Mucosa of rectum (tissue), 2 donors: ENCODE data around the gene ASIC1.
A peak's percentile ranks its signal among the peaks of the same experiment; 100 is the strongest.

Source experiments
- H3K27ac ChIP-seq, 2 donors: one replicate each; pipeline ENCODE4 v1.7.0; 2013; ENCODE audit warnings: inconsistent platforms in 2 of 2, low read depth in 2 of 2, low read length in 2 of 2
- H3K27me3 ChIP-seq, 2 donors: one replicate each; pipeline ENCODE4 v1.7.0; 2013; ENCODE audit warnings: low read length in 2 of 2; ENCODE audit not compliant: control insufficient read depth in 2 of 2, insufficient read depth in 2 of 2
- H3K36me3 ChIP-seq, 2 donors: one replicate each; pipeline ENCODE4 v1.7.0; 2013; ENCODE audit warnings: low read length in 2 of 2; ENCODE audit not compliant: control insufficient read depth in 2 of 2, insufficient read depth in 2 of 2
- H3K4me1 ChIP-seq, 2 donors: one replicate each; pipeline ENCODE4 v1.7.0; 2013; ENCODE audit warnings: low read length in 2 of 2, mild to moderate bottlenecking in 1 of 2; ENCODE audit not compliant: control insufficient read depth in 2 of 2, insufficient read depth in 2 of 2
- H3K4me3 ChIP-seq, 2 donors: one replicate each; pipeline ENCODE4 v1.7.0; 2013; ENCODE audit warnings: low read length in 2 of 2
- H3K9ac ChIP-seq, 2 donors: one replicate each; pipeline ENCODE4 v1.7.0; 2013; ENCODE audit warnings: low read length in 2 of 2, low read depth in 1 of 2, mild to moderate bottlenecking in 1 of 2
- H3K9me3 ChIP-seq, 2 donors: one replicate each; pipeline ENCODE4 v1.7.0; 2013; ENCODE audit warnings: low read length in 2 of 2; ENCODE audit not compliant: control insufficient read depth in 2 of 2
- donor health status: healthy.
- donor health status: Normal muscosa, but diverticular disease.

Gene ASIC1

DNA sequence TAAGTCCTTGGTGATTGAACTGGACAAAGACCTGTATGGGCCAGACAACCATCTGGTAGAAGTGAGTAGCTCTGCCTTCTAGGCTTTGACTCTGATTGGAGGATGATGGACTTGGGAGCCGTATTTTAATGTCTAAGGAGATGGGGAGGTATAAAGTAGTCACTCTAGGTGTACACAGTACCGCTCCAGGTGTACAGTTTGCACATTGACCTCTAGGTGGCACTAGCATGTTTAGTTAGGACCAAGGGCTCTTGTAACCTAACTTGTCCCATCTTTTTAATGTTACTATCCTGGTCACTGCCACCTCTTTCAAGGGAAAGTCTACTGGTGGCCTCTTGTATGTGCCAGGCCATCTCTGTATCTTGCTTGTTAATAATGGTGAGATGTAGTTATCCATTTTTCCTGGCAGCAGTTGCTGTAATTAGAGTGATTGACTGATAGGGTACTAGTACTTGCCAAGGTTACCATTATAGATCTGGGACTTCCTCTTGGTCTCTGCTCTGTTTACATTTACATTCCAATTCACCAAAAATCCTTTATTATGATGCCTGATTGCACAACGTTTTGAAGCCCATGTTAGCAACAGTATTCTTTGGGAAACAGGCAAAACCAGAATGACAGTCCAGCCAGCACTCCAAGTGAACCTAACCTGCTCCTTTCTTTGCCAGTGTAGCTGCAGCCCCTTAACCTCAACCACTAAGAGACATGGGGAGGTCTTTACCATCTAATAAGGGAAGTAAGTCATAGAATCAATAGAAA, 31.4 kb downstream of the ASIC1 start:
- H3K4me3 ChIP-seq = no peak overlapping the region
- H3K27me3 ChIP-seq = no peaks in the 10 kb centered on the region
- no peak overlapping the region for H3K27ac ChIP-seq
- peak overlapping the region in 1 of 2 donors; percentile 14 for H3K9ac ChIP-seq
- peaks cover 6 to 8% of the 10 kb centered on the region in 2 donors for H3K4me1 ChIP-seq
- no peaks in the 10 kb centered on the region for H3K9me3 ChIP-seq
- peaks cover 34 to 54% of the 10 kb centered on the region in 2 donors for H3K36me3 ChIP-seq

GRCh38 chr12:50089730-50090129, 32.3 kb downstream of the ASIC1 start:
- H3K27ac ChIP-seq = no peak overlapping the region
- no peak overlapping the region for H3K4me3 ChIP-seq
- H3K27me3 ChIP-seq = no peaks in the 10 kb centered on the region
- H3K4me1 ChIP-seq = peaks cover under 1 to 5% of the 10 kb centered on the region in 2 donors
- no peaks in the 10 kb centered on the region for H3K9me3 ChIP-seq
- H3K9ac ChIP-seq = no peak overlapping the region
- peaks cover 42 to 63% of the 10 kb centered on the region in 2 donors for H3K36me3 ChIP-seq

- H3K27ac ChIP-seq = no peak overlapping the region
- peaks cover 47 to 67% of the 10 kb centered on the region in 2 donors for H3K36me3 ChIP-seq
- H3K9ac ChIP-seq = no peak overlapping the region
Observed at GRCh38 chr12:50090391-50090790, 33.0 kb downstream of the ASIC1 start.

DNA sequence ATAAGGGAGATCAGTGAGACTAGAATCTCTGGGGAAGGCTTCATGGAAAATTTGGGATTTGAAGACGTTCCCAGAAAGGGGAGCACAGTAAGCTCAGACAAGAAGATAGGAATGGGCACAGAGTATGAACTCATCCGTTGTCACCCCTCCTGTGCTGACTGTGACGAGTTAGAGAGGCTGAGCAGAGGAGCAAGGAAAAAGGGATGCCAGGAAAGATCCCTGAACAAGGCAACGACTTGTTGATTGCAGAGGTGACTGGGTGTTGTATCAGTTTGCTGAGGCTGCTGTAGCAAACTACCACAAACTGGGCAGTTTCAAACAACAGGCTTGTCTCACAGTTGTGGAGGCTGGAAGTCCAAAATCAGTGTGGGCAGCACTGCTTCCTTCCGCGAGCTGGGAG, 40.6 kb downstream of the ASIC1 start:
- H3K27me3 ChIP-seq = no peaks in the 10 kb centered on the region
- no peak overlapping the region for H3K27ac ChIP-seq
- H3K9ac ChIP-seq = no peak overlapping the region
- H3K4me1 ChIP-seq = no peaks in the 10 kb centered on the region
- no peak overlapping the region for H3K4me3 ChIP-seq
- peaks cover 65 to 66% of the 10 kb centered on the region in 2 donors for H3K36me3 ChIP-seq
- H3K9me3 ChIP-seq = no peaks in the 10 kb centered on the region

More at GRCh38 chr12:50090391-50090790, 33.0 kb downstream of the ASIC1 start:
- Histone ChIP-seq H3K4me3 (no peak overlapping the region), H3K9me3 (no peaks in the 10 kb centered on the region), H3K27me3 (no peaks in the 10 kb centered on the region), H3K4me1 (peaks cover 0 to 5% of the 10 kb centered on the region in 2 donors)

GRCh38 chr12:50099302-50100008, 42.1 kb downstream of the ASIC1 start:
- H3K4me1 ChIP-seq = peaks cover 11 to 12% of the 10 kb centered on the region in 2 donors
- no peak overlapping the region for H3K9ac ChIP-seq
- H3K36me3 ChIP-seq = peaks cover 54 to 55% of the 10 kb centered on the region in 2 donors
- no peak overlapping the region for H3K27ac ChIP-seq
- no peaks in the 10 kb centered on the region for H3K9me3 ChIP-seq
- H3K27me3 ChIP-seq = no peaks in the 10 kb centered on the region
- no peak overlapping the region for H3K4me3 ChIP-seq

GRCh38 chr12:50100561-50100960, 43.2 kb downstream of the ASIC1 start:
- Histone ChIP-seq H3K4me1 (peaks cover 14 to 19% of the 10 kb centered on the region in 2 donors), H3K27me3 (no peaks in the 10 kb centered on the region), H3K36me3 (peaks cover 45 to 47% of the 10 kb centered on the region in 2 donors), H3K27ac (no peak overlapping the region), H3K4me3 (no peak overlapping the region), H3K9me3 (no peaks in the 10 kb centered on the region), H3K9ac (no peak overlapping the region)

DNA sequence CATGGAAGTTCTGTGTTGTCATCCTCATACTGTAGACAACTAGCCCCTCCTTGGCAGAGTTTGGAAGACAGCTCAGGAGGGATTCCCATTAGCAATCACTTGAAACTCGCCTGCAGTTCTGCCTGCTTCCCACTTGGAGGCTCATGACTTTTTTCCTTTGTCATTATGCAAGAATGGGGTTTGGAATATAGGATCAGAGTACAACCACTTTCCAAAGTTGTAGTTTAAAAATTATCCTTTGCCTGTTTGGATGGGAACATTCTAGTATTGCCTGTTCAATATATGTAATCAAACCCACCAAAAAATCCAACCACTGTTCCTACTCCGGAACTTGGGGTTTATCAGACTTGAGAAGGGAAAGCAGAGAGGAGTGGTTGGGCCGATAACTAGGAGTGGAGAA, 44.3 kb downstream of the ASIC1 start:
- H3K4me1 ChIP-seq = peaks cover 14 to 19% of the 10 kb centered on the region in 2 donors
- H3K4me3 ChIP-seq = no peak overlapping the region
- H3K9ac ChIP-seq = no peak overlapping the region
- no peak overlapping the region for H3K27ac ChIP-seq
- no peaks in the 10 kb centered on the region for H3K27me3 ChIP-seq
- peaks cover 34 to 36% of the 10 kb centered on the region in 2 donors for H3K36me3 ChIP-seq
- no peaks in the 10 kb centered on the region for H3K9me3 ChIP-seq

- H3K27me3 ChIP-seq = no peaks in the 10 kb centered on the region
- H3K4me3 ChIP-seq = no peak overlapping the region
- peaks cover 29 to 34% of the 10 kb centered on the region in 2 donors for H3K36me3 ChIP-seq
- H3K4me1 ChIP-seq = peaks cover 14 to 19% of the 10 kb centered on the region in 2 donors
- H3K27ac ChIP-seq = no peak overlapping the region
- no peak overlapping the region for H3K9ac ChIP-seq
- no peaks in the 10 kb centered on the region for H3K9me3 ChIP-seq
Observed at GRCh38 chr12:50102131-50102531, 44.7 kb downstream of the ASIC1 start.

GRCh38 chr12:50102646-50103309, 45.4 kb downstream of the ASIC1 start:
- H3K27ac ChIP-seq = no peak overlapping the region
- H3K27me3 ChIP-seq = no peaks in the 10 kb centered on the region
- no peak overlapping the region for H3K4me3 ChIP-seq
- H3K9ac ChIP-seq = no peak overlapping the region
- peaks cover 14 to 19% of the 10 kb centered on the region in 2 donors for H3K4me1 ChIP-seq
- no peaks in the 10 kb centered on the region for H3K9me3 ChIP-seq
- peaks cover 27 to 32% of the 10 kb centered on the region in 2 donors for H3K36me3 ChIP-seq

DNA sequence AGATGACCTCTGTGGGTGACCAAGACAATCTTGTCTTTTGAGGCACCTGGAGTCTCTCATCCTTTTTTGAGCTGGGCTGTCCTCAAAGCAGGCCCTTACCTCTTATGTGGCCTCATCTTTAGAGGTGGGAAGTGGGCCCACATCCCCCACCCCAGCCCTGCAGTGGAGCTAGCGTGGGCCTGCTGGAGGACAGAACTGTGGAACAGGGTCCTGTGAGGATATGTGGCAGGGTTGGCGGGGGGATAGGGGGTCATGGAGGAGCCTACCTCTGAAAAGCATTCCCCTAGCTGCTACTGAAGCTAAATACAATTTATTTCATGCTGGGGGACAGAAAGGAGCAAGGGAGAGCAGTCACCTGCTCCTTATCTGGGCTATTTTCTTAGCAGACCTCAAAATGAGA, 46.0 kb downstream of the ASIC1 start:
- Histone ChIP-seq H3K9ac (peak overlapping the region in 1 of 2 donors; percentile 5), H3K27ac (no peak overlapping the region), H3K4me1 (peaks cover 14 to 19% of the 10 kb centered on the region in 2 donors), H3K9me3 (no peaks in the 10 kb centered on the region), H3K4me3 (no peak overlapping the region), H3K27me3 (no peaks in the 10 kb centered on the region), H3K36me3 (peaks cover 23 to 26% of the 10 kb centered on the region in 2 donors)
